Mesothelial cell of epicardium (in vitro differentiated cells): ENCODE results near the gene NAA80. TPM values are rescaled to one million over a fixed set of nuclear protein-coding genes. Genes with fewer than 3 reads are reported as not detected.

Experiments
- DNase-seq, 2 experiments: peaks; one replicate each; pipeline ENCODE4 v3.0.0; 2021; ENCODE audit warnings: low spot score in 2 of 2; ENCODE audit not compliant: unreplicated experiment in 2 of 2
- H3K27ac Mint-ChIP-seq: 2 replicates; pipeline ENCODE4 v1.8.0; 2021; ENCODE audit warnings: mixed read lengths
- H3K27me3 Mint-ChIP-seq: 2 replicates; pipeline ENCODE4 v1.8.0; 2021; ENCODE audit warnings: low read depth, mixed read lengths
- H3K36me3 Mint-ChIP-seq: 2 replicates; pipeline ENCODE4 v1.8.0; 2021; ENCODE audit warnings: mixed read lengths
- H3K4me1 Mint-ChIP-seq: 2 replicates; pipeline ENCODE4 v1.8.0; 2021; ENCODE audit warnings: mixed read lengths
- H3K4me3 Mint-ChIP-seq: 2 replicates; pipeline ENCODE4 v1.8.0; 2021; ENCODE audit warnings: mild to moderate bottlenecking, moderate library complexity, mixed read lengths
- H3K9me3 Mint-ChIP-seq: 2 replicates; pipeline ENCODE4 v1.8.0; 2021; ENCODE audit warnings: mixed read lengths
- total RNA-seq: library from RNA; stranded (reverse); gene quantifications from 3 replicates; pipeline ENCODE4 v1.2.1, GENCODE V29; 2021
- TF ChIP-seq, protein P1 (sequence below): fragments of 200-600 bp; sonication (generic); IDR thresholded peaks from one replicate; pipeline ENCODE4 v1.5.0; 2021; ENCODE audit warnings: antibody characterized with exemption; ENCODE audit not compliant: unreplicated experiment

NAA80 gene
- total RNA-seq, 1 donor from 2014 or later = 17.3 TPM

DNA sequence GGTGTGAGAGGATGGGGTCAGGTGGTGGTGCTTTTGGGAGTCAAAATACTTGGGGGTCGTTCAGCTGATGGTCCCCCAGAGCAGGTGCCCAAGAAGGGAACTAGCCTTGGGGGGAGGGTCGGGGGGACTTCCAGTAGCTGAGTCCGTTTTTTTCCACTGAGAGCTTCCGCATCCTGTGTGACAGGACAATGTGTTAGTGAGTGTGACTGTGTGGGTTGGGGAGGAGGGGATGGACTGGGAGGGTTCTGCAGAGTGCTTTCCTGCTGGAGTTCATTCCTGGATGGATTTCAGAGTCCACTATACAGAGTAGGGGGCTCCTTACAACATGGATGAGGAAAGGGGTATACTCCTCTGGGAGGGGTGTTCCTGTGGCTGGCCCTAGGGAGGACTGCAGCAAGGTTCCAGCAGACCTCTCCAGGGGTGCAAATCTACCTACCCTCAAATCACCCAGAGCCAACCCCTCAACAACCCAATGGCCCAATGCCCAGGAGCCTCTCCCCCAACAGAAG lies 23.9 kb upstream of the NAA80 start:
- peaks cover 5% of the 10 kb centered on the region for H3K36me3 Mint-ChIP-seq
- H3K27me3 Mint-ChIP-seq = no peaks in the 10 kb centered on the region
- no peak overlapping the region for H3K27ac Mint-ChIP-seq
- DNase-seq = no peak
- TF ChIP-seq, protein P1, sequence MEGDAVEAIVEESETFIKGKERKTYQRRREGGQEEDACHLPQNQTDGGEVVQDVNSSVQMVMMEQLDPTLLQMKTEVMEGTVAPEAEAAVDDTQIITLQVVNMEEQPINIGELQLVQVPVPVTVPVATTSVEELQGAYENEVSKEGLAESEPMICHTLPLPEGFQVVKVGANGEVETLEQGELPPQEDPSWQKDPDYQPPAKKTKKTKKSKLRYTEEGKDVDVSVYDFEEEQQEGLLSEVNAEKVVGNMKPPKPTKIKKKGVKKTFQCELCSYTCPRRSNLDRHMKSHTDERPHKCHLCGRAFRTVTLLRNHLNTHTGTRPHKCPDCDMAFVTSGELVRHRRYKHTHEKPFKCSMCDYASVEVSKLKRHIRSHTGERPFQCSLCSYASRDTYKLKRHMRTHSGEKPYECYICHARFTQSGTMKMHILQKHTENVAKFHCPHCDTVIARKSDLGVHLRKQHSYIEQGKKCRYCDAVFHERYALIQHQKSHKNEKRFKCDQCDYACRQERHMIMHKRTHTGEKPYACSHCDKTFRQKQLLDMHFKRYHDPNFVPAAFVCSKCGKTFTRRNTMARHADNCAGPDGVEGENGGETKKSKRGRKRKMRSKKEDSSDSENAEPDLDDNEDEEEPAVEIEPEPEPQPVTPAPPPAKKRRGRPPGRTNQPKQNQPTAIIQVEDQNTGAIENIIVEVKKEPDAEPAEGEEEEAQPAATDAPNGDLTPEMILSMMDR = no peak
- no peak overlapping the region for H3K4me3 Mint-ChIP-seq
- no peaks in the 10 kb centered on the region for H3K9me3 Mint-ChIP-seq
- peaks cover 46% of the 10 kb centered on the region for H3K4me1 Mint-ChIP-seq

DNA sequence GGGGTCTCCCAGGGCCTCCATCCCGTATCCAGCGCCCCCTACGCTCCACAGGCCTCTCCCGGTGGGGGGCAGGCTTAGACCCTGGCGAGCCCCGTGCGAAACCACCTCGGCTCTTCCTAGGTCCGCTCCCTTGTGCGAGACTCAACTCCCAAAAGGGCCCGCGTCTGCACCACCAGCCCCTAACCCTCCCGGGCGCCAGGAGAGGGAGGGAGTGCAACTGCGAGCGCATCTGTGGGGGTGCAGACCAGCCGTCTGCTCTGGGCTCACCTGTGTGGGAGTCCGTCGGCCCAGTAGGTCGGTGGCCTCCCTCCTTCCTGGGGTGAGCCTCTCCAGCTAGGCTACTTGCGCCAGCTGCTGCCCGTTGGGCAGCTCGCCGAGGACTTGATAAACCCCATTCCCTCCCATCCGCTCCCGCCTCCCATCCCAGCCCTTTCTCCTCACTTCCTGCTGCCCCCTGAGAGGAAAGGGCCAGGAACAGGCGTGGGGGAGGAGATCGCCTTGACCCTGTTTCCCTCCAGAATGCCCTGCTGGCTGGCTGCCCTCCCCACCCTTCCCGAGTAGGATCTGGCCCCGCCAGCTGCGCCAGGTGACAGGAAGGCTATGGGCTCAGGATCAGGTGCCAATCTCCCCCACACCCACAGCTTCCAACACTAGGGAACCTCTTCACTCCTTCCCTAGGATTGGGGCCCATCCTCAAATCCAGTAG lies 23.3 kb upstream of the NAA80 start, which contains the start of gene HYAL2:
Gene HYAL2, minus strand, starts transcription at position 360 of the 706 bp plus-strand sequence. CDS start 2,256 bp downstream, outside the sequence.
- Mint-ChIP-seq H3K27ac (peak within 1 kb of the TSS; percentile 95), H3K4me3 (peak within 1 kb of the TSS; percentile 81), H3K9me3 (no peaks in the 10 kb centered on the region), H3K4me1 (peaks cover 49% of the 10 kb centered on the region), H3K27me3 (no peaks in the 10 kb centered on the region), H3K36me3 (peaks cover 5% of the 10 kb centered on the region)
- no peak for DNase-seq
- TF ChIP-seq, protein P1 = no peak

DNA sequence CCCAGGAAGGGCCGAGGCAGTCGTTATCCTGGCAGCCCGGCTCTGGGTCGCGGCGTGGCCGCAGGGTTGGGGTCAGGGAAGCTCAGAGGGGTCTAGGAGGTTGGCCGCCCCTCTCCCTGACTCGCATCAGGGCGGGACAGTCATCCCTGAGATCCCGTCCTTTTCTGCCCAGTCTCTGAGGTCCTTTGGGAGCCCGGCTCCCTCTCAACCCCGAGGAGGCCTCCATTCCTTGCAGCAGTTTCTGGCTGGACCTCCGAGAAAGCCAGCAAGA lies 22.8 kb upstream of the NAA80 start:
- Mint-ChIP-seq H3K4me1 (peaks cover 51% of the 10 kb centered on the region), H3K27ac (peak overlapping the region; percentile 53), H3K9me3 (no peaks in the 10 kb centered on the region), H3K27me3 (no peaks in the 10 kb centered on the region), H3K36me3 (peaks cover 5% of the 10 kb centered on the region), H3K4me3 (peak overlapping the region; percentile 81)
- TF ChIP-seq, protein P1 = no peak
- DNase-seq = no peak

DNA sequence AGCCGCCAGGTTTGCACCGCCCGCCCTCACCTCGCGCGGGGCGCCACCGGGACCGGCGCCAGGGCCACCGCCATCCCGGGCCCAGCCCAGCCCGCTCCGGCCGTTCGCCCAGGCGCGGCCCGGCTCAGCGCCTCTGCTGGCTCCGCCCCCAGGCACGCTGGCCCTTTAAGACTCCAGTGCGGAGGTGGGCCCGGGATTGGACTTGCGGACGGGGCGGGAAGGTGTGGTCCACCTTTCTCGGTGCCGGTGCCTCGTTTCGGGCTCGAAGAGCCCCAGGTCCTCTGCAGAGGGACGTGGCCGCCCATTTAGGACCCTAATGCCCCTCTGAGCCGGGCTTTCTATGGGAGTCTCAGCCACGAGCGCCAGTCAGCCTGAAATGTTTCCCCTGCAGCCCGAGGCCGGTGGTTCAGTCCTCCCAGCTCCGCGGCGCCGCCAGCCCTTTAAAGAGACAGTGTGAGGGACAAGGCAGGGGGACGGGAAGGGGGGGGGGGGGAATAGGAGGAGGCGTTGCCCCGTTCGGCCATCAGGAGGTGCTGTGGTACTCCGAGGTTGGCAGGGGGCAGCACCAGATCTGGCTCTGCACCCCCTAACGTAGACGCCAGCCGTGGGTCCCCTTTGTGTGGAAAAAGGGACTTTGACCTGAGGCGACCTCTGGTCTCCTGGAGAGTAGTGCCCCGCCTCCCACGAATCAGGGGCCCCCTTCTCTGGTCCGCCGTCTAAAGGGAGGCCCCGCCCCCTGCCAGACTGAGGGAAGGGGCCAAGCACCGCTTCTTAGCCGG lies 22.3 kb upstream of the NAA80 start:
- Mint-ChIP-seq H3K36me3 (peaks cover 8% of the 10 kb centered on the region), H3K4me1 (peaks cover 52% of the 10 kb centered on the region), H3K4me3 (peak overlapping the region; percentile 88), H3K27ac (peak overlapping the region; percentile 95), H3K9me3 (no peaks in the 10 kb centered on the region), H3K27me3 (no peaks in the 10 kb centered on the region)
- TF ChIP-seq, protein P1 = peak; percentile 60
- DNase-seq = peak; percentile 71 to 88

DNA sequence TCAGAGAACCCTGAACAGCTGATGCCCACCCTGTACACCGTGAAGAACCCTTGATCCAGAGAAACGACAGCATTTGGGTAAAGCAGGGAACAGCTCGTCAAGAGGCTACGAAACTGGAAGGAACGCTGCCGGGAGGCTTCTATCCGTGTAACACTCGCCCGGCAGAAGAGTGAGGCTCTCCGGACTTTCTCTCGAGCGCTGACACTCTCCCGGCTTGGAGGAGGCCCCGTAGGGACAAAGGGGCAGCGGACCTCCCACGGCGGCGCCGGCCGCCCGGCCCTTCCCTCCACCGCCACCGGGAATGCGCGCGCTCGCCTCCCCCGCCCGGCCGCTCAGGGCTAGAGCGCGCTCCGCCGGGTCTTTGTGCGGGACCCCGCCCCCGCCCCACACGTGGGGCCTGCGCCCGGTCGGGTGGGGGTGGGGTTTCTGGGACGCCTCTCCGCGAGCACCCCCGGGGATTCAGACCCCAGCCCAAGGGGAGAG lies 21.7 kb upstream of the NAA80 start:
- peaks cover 12% of the 10 kb centered on the region for H3K36me3 Mint-ChIP-seq
- peak overlapping the region; percentile 88 for H3K4me3 Mint-ChIP-seq
- TF ChIP-seq, protein P1 = no peak
- no peaks in the 10 kb centered on the region for H3K9me3 Mint-ChIP-seq
- H3K4me1 Mint-ChIP-seq = peaks cover 56% of the 10 kb centered on the region
- no peaks in the 10 kb centered on the region for H3K27me3 Mint-ChIP-seq
- peak overlapping the region; percentile 90 for H3K27ac Mint-ChIP-seq
- DNase-seq = peak; percentile 73 to 84
